Keratinocyte (primary cell): ENCODE measurements around the gene RIMS4. TPM values are rescaled to one million over a fixed set of nuclear protein-coding genes. Genes with fewer than 3 reads are reported as not detected.

ENCODE experiments used
- DNase-seq: peaks from one replicate; pipeline ENCODE4 v3.0.0-alpha.2; 2011; ENCODE audit warnings: low read depth, missing footprints, low spot score
- FAIRE-seq: peaks from 2 replicates; lab custom pipeline; 2011; peaks lifted over from hg19 to GRCh38; lab: Jason Lieb, UNC
- H2AFZ ChIP-seq: 2 replicates; pipeline ENCODE4 v1.6.0; 2012; ENCODE audit warnings: low read length, control low read depth, inconsistent platforms; ENCODE audit not compliant: control insufficient read depth
- H3K27ac ChIP-seq: 2 replicates; pipeline ENCODE4 v1.5.1; 2011; ENCODE audit warnings: low read length; ENCODE audit not compliant: control insufficient read depth, insufficient read depth
- H3K27me3 ChIP-seq: 3 replicates; pipeline ENCODE4 v1.6.0; 2011; ENCODE audit warnings: low read length; ENCODE audit not compliant: control insufficient read depth, insufficient read depth; ENCODE audit errors: extremely low read depth
- H3K36me3 ChIP-seq, 2 experiments: 2 replicates in 1 of 2; 3 replicates in 1 of 2; pipeline ENCODE4 v1.5.1; 2011; ENCODE audit warnings: low read length in 2 of 2, mild to moderate bottlenecking in 1 of 2; ENCODE audit not compliant: control insufficient read depth in 2 of 2, insufficient read depth in 2 of 2; ENCODE audit errors: extremely low read depth in 1 of 2
- H3K4me1 ChIP-seq: 3 replicates; pipeline ENCODE4 v1.5.1; 2011; ENCODE audit warnings: low read length; ENCODE audit not compliant: control insufficient read depth, insufficient read depth; ENCODE audit errors: extremely low read depth
- H3K4me2 ChIP-seq: 3 replicates; pipeline ENCODE4 v1.6.0; 2011; ENCODE audit warnings: low read depth, low read length; ENCODE audit not compliant: control insufficient read depth, insufficient read depth; ENCODE audit errors: extremely low read depth
- H3K4me3 ChIP-seq, 3 experiments: fragments of 200-600 bp in 1 of 3; sonication (generic) in 1 of 3; 2 replicates in 2 of 3; 3 replicates in 1 of 3; pipeline ENCODE4 v1.5.1; 2011 to 2016; ENCODE audit warnings: low read length in 3 of 3, mild to moderate bottlenecking in 3 of 3, control low read depth in 2 of 3, inconsistent platforms in 1 of 3, low read depth in 1 of 3, mixed read lengths in 1 of 3, mixed run types in 1 of 3, moderate library complexity in 1 of 3; ENCODE audit not compliant: control insufficient read depth in 2 of 3, insufficient read depth in 2 of 3; ENCODE audit errors: extremely low read depth in 1 of 3
- H3K79me2 ChIP-seq: 2 replicates; pipeline ENCODE4 v1.6.0; 2012; ENCODE audit warnings: low read length; ENCODE audit not compliant: control insufficient read depth, insufficient read depth
- H3K9ac ChIP-seq: 3 replicates; pipeline ENCODE4 v1.6.0; 2011; ENCODE audit warnings: low read length; ENCODE audit not compliant: control insufficient read depth, insufficient read depth; ENCODE audit errors: extremely low read depth
- H3K9me1 ChIP-seq: 3 replicates; pipeline ENCODE4 v1.6.0; 2011; ENCODE audit warnings: low read length; ENCODE audit not compliant: control insufficient read depth, insufficient read depth; ENCODE audit errors: extremely low read depth
- H3K9me3 ChIP-seq: 2 replicates; pipeline ENCODE4 v1.5.1; 2012; ENCODE audit warnings: low read depth, low read length; ENCODE audit not compliant: control insufficient read depth
- H4K20me1 ChIP-seq: 3 replicates; pipeline ENCODE4 v1.6.0; 2011; ENCODE audit warnings: low read length; ENCODE audit not compliant: control insufficient read depth, insufficient read depth; ENCODE audit errors: extremely low read depth
- EZH2 ChIP-seq: IDR thresholded peaks from one replicate; pipeline ENCODE4 v1.6.1; 2012; ENCODE audit warnings: inconsistent platforms, mild to moderate bottlenecking, low read length, moderate library complexity
- dilution Hi-C: fragments of 300-500 bp; cut with MboI; formaldehyde crosslinking; loops from one replicate; pipeline ENCODE4 v1.7.0; 2020; ENCODE audit warnings: low sequenced_read_pairs; ENCODE audit not compliant: extremely low pct_ligation_motif_present
- polyA plus RNA-seq, 5 experiments: library from polyadenylated mRNA; depleted of rRNA in 3 of 5; stranded (reverse) in 3 of 5; stranded (forward) in 1 of 5; unstranded in 1 of 5; fragments of >200 nt; gene quantifications; 1 replicate in 1 of 5; 2 replicates in 3 of 5; 3 replicates in 1 of 5; pipeline versions ENCODE4 v1.2.1 to v1.2.3, GENCODE V29; 2011 to 2012; ENCODE audit warnings: missing spikeins in 2 of 5, low read depth in 1 of 5, low replicate concordance in 1 of 5
- TF ChIP-seq, protein P1 (sequence below), 3 experiments: IDR thresholded peaks in 1 of 3; conservative IDR thresholded peaks in 1 of 3; optimal IDR thresholded peaks in 1 of 3; 2 replicates in 2 of 3; 3 replicates in 1 of 3; pipeline versions ENCODE3 to v1.5.1; 2011; ENCODE audit warnings: low read length in 3 of 3, mild to moderate bottlenecking in 3 of 3, moderate library complexity in 2 of 3, control low read depth in 1 of 3, inconsistent platforms in 1 of 3; ENCODE audit not compliant: insufficient read depth in 2 of 3; ENCODE audit errors: extremely low read depth in 1 of 3

RIMS4 gene
- polyA plus RNA-seq, 1 donor (not counting 4 experiments of a cell fraction or from before 2014, with no cell fraction given), result not detected

DNA sequence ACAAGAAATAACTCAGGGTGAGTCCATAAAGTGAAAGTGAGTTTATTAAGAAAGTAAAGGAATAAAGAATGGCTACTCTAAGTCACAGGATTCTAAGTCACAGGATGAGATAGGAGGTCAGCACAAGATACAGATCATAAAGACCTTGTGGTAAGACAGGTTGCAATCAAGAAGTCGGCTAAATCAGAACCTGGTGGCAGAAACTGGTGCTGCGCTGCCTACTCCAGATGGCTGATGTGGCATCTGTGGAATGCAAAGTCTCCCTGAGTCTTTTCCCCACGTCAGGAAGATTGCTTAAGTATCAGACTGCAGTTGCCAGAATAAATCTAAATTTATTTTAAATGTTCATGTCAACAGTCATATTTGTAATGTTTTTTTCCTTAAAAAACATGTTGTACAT, 75.4 kb downstream of the RIMS4 start:
- H3K27me3 ChIP-seq, result no peaks in the 10 kb centered on the region
- no peak overlapping the region for H3K9ac ChIP-seq
- no peak overlapping the region for H3K27ac ChIP-seq
- H3K4me2 ChIP-seq, result no peak overlapping the region
- H2AFZ ChIP-seq, result no peak overlapping the region
- FAIRE-seq, result no peak
- no peaks in the 10 kb centered on the region for H3K36me3 ChIP-seq
- H3K79me2 ChIP-seq, result no peaks in the 10 kb centered on the region
- no peak overlapping the region for H3K4me3 ChIP-seq
- H3K4me1 ChIP-seq, result peaks cover 17% of the 10 kb centered on the region
- H3K9me1 ChIP-seq, result no peaks in the 10 kb centered on the region
- no peak for DNase-seq
- no peaks in the 10 kb centered on the region for H3K9me3 ChIP-seq
- no peaks in the 10 kb centered on the region for H4K20me1 ChIP-seq
- TF ChIP-seq, protein P1, sequence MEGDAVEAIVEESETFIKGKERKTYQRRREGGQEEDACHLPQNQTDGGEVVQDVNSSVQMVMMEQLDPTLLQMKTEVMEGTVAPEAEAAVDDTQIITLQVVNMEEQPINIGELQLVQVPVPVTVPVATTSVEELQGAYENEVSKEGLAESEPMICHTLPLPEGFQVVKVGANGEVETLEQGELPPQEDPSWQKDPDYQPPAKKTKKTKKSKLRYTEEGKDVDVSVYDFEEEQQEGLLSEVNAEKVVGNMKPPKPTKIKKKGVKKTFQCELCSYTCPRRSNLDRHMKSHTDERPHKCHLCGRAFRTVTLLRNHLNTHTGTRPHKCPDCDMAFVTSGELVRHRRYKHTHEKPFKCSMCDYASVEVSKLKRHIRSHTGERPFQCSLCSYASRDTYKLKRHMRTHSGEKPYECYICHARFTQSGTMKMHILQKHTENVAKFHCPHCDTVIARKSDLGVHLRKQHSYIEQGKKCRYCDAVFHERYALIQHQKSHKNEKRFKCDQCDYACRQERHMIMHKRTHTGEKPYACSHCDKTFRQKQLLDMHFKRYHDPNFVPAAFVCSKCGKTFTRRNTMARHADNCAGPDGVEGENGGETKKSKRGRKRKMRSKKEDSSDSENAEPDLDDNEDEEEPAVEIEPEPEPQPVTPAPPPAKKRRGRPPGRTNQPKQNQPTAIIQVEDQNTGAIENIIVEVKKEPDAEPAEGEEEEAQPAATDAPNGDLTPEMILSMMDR (optimal IDR thresholded peaks at IDR 0.05 in 1 of 3, IDR thresholded peaks at IDR 0.05 in 1 of 3, conservative IDR thresholded peaks at IDR 0.05 in 1 of 3; ENCODE audit: extremely low read depth in 1 of 3, insufficient read depth in 2 of 3, low read length in 3 of 3), result peak in 2 of 3 experiments; percentile 28 to 35
- no peak for TF ChIP-seq EZH2
- dilution Hi-C loops, result no loop called here

DNA sequence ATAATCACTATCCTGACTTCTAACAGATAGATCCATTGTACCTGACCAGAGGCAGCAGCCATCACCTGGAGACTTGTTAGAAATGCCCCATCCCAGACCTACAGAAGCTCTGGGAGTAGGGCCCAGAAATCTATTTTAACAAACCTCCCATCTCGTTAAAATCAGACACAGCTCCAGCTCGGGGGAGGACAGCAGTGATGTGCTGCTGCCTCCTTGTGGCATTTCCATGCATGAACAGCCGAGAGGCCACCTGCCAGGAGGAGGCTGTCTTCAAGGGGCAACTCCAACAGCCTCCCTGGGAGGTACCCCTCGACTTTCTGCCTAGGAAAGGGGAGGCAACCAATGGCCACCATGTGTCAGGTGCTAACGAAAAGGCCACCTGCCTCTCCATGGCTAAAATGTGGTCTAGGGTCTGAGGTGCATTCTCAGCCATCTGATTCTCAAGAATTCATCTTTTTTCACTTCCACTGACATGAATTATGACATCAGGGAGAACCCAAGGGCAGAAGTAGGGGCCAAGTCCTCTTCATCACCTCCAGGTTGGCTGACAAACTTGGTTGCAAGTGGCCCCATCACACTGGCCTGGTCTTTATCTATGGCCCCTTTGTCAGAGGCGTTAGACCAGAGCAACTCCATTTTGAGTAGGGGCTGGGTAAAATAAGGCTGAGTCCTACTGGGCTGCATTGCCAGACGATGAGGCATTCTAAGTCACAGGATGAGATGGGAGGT, 76.8 kb downstream of the RIMS4 start:
- Histone ChIP-seq H4K20me1 (no peaks in the 10 kb centered on the region), H3K4me2 (no peak overlapping the region), H3K9me3 (no peaks in the 10 kb centered on the region), H2AFZ (no peak overlapping the region), H3K4me3 (no peak overlapping the region), H3K27me3 (no peaks in the 10 kb centered on the region), H3K4me1 (peaks cover 31% of the 10 kb centered on the region), H3K36me3 (no peaks in the 10 kb centered on the region), H3K9me1 (peaks cover 2% of the 10 kb centered on the region), H3K79me2 (no peaks in the 10 kb centered on the region), H3K9ac (no peak overlapping the region), H3K27ac (no peak overlapping the region)
- TF ChIP-seq, protein P1 (optimal IDR thresholded peaks at IDR 0.05 in 1 of 3, IDR thresholded peaks at IDR 0.05 in 1 of 3, conservative IDR thresholded peaks at IDR 0.05 in 1 of 3; ENCODE audit: extremely low read depth in 1 of 3, insufficient read depth in 2 of 3, low read length in 3 of 3), result peak; percentile 94 to 98 (median 96)
- no peak for TF ChIP-seq EZH2
- DNase-seq, result no peak
- dilution Hi-C loops, result no loop called here
- no peak for FAIRE-seq
